Esophagus squamous epithelium (tissue), 5 donors: ENCODE data around the gene CLRN3. TPM values are rescaled to one million over a fixed set of nuclear protein-coding genes. Genes with fewer than 3 reads are reported as not detected.

Source experiments
- DNase-seq: peaks from one replicate; lab custom pipeline; 2025; lab: John Stamatoyannopoulos, UW
- H3K27ac ChIP-seq, 4 donors: fragments of 200-600 bp; sonication (generic); one replicate each; pipeline ENCODE4 v1.5.1; 2016 to 2019; ENCODE audit warnings: mild to moderate bottlenecking in 1 of 4
- H3K27me3 ChIP-seq, 4 donors: fragments of 200-600 bp; sonication (generic); 1 replicate in 3 of 4; 2 replicates in 1 of 4; pipeline versions ENCODE4 v1.5.1 to v1.6.0; 2017 to 2021; ENCODE audit warnings: antibody characterized with exemption in 1 of 4
- H3K36me3 ChIP-seq, 3 donors: fragments of 200-600 bp; sonication (generic); one replicate each; pipeline ENCODE4 v1.5.1; 2016 to 2019
- H3K4me1 ChIP-seq, 3 donors: fragments of 200-600 bp; sonication (generic); one replicate each; pipeline ENCODE4 v1.5.1; 2017 to 2019
- H3K4me3 ChIP-seq, 4 donors: fragments of 200-600 bp; sonication (generic); 1 replicate in 3 of 4; 2 replicates in 1 of 4; pipeline ENCODE4 v1.5.1; 2016 to 2019; ENCODE audit warnings: mild to moderate bottlenecking in 2 of 4, moderate library complexity in 1 of 4
- H3K9me3 ChIP-seq, 3 donors: fragments of 200-600 bp; sonication (generic); one replicate each; pipeline ENCODE4 v1.5.1; 2016 to 2019
- CTCF ChIP-seq, 6 experiments: fragments of 450-650 bp in 4 of 6; fragments of 200-600 bp in 2 of 6; sonication (generic) in 2 of 6; IDR thresholded peaks; one replicate each; pipeline ENCODE4 v1.5.1; 2016 to 2019; ENCODE audit warnings: antibody characterized with exemption in 6 of 6, mild to moderate bottlenecking in 4 of 6, moderate library complexity in 4 of 6
- POLR2A ChIP-seq, 4 donors: fragments of 450-650 bp; IDR thresholded peaks; one replicate each; pipeline ENCODE4 v1.6.1; 2017; ENCODE audit warnings: antibody characterized with exemption in 4 of 4, mild to moderate bottlenecking in 4 of 4, moderate library complexity in 3 of 4
- WGBS, 2 donors: methylation state at CpG; one replicate each; pipeline ENCODE4 v1.1.5; 2018; 5-methylcytosine and 5-hydroxymethylcytosine counted together
- intact Hi-C: fragments of 100-400 bp; cut with DNase I; formaldehyde crosslinking; loops from one replicate; pipeline ENCODE4 v1.15.0; 2022
- total RNA-seq, 4 donors: library from RNA; depleted of rRNA; stranded (reverse); fragments of >200 nt; gene quantifications; one replicate each; pipeline ENCODE4 v1.1.0, GENCODE V29; 2016
- donor health status: DM: yes; HTN: yes; CAD: no.

The CLRN3 gene
- total RNA-seq, 4 donors from 2014 or later: not detected

- Histone ChIP-seq H3K36me3 (no peaks in the 10 kb centered on the region), H3K9me3 (no peaks in the 10 kb centered on the region), H3K27ac (peak overlapping the region in 2 of 4 donors; percentile 36 to 49), H3K4me1 (no peaks in the 10 kb centered on the region), H3K27me3 (no peaks in the 10 kb centered on the region), H3K4me3 (no peak overlapping the region)
- 56 to 57% methylated on average over 9 to 10 of the region's 10 CpGs for WGBS, 2 donors
- intact Hi-C loops: no loop called here
- DNase-seq: no peak
- TF ChIP-seq POLR2A (IDR thresholded peaks at IDR 0.05) (no peak), CTCF (IDR thresholded peaks at IDR 0.05) (no peak)
These were observed 35.5 kb upstream of the CLRN3 start for GRCh38 chr10:127928021-127928806.

GRCh38 chr10:127926455-127926854, 33.7 kb upstream of the CLRN3 start:
- no peak overlapping the region for H3K27ac ChIP-seq
- WGBS, 2 donors: 50% methylated on average over 3 to 6 of the region's 8 CpGs
- no peak overlapping the region for H3K4me3 ChIP-seq
- no peak for DNase-seq
- no peaks in the 10 kb centered on the region for H3K27me3 ChIP-seq
- H3K9me3 ChIP-seq: no peaks in the 10 kb centered on the region
- H3K36me3 ChIP-seq: no peaks in the 10 kb centered on the region
- H3K4me1 ChIP-seq: peaks cover 0 to 14% (median 3%) of the 10 kb centered on the region in 3 donors
- intact Hi-C loops: no loop called here
- no peak for TF ChIP-seq POLR2A (IDR thresholded peaks at IDR 0.05)
- no peak for TF ChIP-seq CTCF (IDR thresholded peaks at IDR 0.05)

GRCh38 chr10:127925471-127926207, 32.9 kb upstream of the CLRN3 start:
- intact Hi-C loops: no loop called here
- no peak for TF ChIP-seq CTCF (IDR thresholded peaks at IDR 0.05)
- TF ChIP-seq POLR2A (IDR thresholded peaks at IDR 0.05): no peak
- H3K36me3 ChIP-seq: no peaks in the 10 kb centered on the region
- no peak for DNase-seq
- WGBS, 2 donors: 58 to 68% methylated on average over 4 to 6 of the region's 6 CpGs
- H3K4me1 ChIP-seq: peaks cover 0 to 20% (median 5%) of the 10 kb centered on the region in 3 donors
- no peak overlapping the region for H3K27ac ChIP-seq
- H3K9me3 ChIP-seq: no peaks in the 10 kb centered on the region
- H3K4me3 ChIP-seq: no peak overlapping the region
- no peaks in the 10 kb centered on the region for H3K27me3 ChIP-seq

GRCh38 chr10:127923646-127924045, 30.9 kb upstream of the CLRN3 start:
- peak overlapping the region in 1 of 4 donors; percentile 11 for H3K27ac ChIP-seq
- intact Hi-C loops: no loop called here
- peaks cover 0 to 35% (median 11%) of the 10 kb centered on the region in 3 donors for H3K4me1 ChIP-seq

More at GRCh38 chr10:127923646-127924045, 30.9 kb upstream of the CLRN3 start:
- TF ChIP-seq CTCF (IDR thresholded peaks at IDR 0.05): no peak
- TF ChIP-seq POLR2A (IDR thresholded peaks at IDR 0.05): no peak
- Histone ChIP-seq H3K9me3 (no peaks in the 10 kb centered on the region), H3K4me3 (no peak overlapping the region), H3K36me3 (no peaks in the 10 kb centered on the region), H3K27me3 (no peaks in the 10 kb centered on the region)
- no peak for DNase-seq
- WGBS, 2 donors: 57% methylated on average over 1 of the region's 1 CpG; no CpG with 5 or more reads in 1 of the 2 donors
